ENCODE measurements around the gene ECT2. TPM values are rescaled to one million over a fixed set of nuclear protein-coding genes. Genes with fewer than 3 reads are reported as not detected.

ECT2 gene
- polyA plus RNA-seq, 1 donor (not counting 4 experiments of a cell fraction or from before 2014, with no cell fraction given) = 34.2 TPM

DNA sequence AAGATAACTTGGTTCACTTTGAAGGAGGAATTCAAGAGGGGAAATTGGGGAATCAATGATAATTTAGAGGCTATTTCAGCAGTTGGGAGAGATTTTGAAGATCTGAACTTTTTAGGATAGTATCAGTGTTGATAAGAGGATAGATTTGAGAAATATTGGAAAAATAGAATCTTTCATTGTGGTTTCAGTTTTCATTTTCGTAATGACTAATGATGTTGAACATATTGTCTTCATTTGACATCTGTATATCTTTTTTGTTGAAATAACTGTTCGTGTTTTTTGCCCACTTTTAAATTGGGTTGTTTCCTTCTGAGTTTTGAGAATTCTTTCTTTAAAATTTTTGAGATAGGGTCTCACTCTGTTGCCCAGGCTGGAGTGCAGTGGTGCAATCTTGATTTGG is 21.1 kb downstream of the ECT2 start:
- DNase-seq (ENCODE audit: low read depth, low spot score) (no peak), FAIRE-seq (no peak)
- dilution Hi-C loops (cut with MboI; ENCODE audit: extremely low pct_ligation_motif_present, low sequenced_read_pairs) = no loop called here
- no peak overlapping the region for H3K27ac ChIP-seq (ENCODE audit: control insufficient read depth, insufficient read depth, low read length)
- H4K20me1 ChIP-seq (ENCODE audit: control insufficient read depth, extremely low read depth, insufficient read depth, low read length) = no peaks in the 10 kb centered on the region
- no peak overlapping the region for H3K4me2 ChIP-seq (ENCODE audit: control insufficient read depth, extremely low read depth, insufficient read depth, low read depth, low read length)
- H3K9me1 ChIP-seq (ENCODE audit: control insufficient read depth, extremely low read depth, insufficient read depth, low read length) = no peaks in the 10 kb centered on the region
- H3K9ac ChIP-seq (ENCODE audit: control insufficient read depth, extremely low read depth, insufficient read depth, low read length) = no peak overlapping the region
- H2AFZ ChIP-seq (ENCODE audit: control insufficient read depth, low read length) = no peak overlapping the region
- H3K79me2 ChIP-seq (ENCODE audit: control insufficient read depth, insufficient read depth, low read length) = no peaks in the 10 kb centered on the region
- H3K9me3 ChIP-seq (ENCODE audit: control insufficient read depth, low read depth, low read length) = no peaks in the 10 kb centered on the region
- no peaks in the 10 kb centered on the region for H3K27me3 ChIP-seq (ENCODE audit: control insufficient read depth, extremely low read depth, insufficient read depth, low read length)
- H3K36me3 ChIP-seq (ENCODE audit: control insufficient read depth in 2 of 2, extremely low read depth in 1 of 2, insufficient read depth in 2 of 2, low read length in 2 of 2) = peaks cover 5% of the 10 kb centered on the region in 2 experiments
- H3K4me1 ChIP-seq (ENCODE audit: control insufficient read depth, extremely low read depth, insufficient read depth, low read length) = no peaks in the 10 kb centered on the region
- no peak for TF ChIP-seq EZH2 (IDR thresholded peaks at IDR 0.05; ENCODE audit: low read length)
- TF ChIP-seq, protein P1, sequence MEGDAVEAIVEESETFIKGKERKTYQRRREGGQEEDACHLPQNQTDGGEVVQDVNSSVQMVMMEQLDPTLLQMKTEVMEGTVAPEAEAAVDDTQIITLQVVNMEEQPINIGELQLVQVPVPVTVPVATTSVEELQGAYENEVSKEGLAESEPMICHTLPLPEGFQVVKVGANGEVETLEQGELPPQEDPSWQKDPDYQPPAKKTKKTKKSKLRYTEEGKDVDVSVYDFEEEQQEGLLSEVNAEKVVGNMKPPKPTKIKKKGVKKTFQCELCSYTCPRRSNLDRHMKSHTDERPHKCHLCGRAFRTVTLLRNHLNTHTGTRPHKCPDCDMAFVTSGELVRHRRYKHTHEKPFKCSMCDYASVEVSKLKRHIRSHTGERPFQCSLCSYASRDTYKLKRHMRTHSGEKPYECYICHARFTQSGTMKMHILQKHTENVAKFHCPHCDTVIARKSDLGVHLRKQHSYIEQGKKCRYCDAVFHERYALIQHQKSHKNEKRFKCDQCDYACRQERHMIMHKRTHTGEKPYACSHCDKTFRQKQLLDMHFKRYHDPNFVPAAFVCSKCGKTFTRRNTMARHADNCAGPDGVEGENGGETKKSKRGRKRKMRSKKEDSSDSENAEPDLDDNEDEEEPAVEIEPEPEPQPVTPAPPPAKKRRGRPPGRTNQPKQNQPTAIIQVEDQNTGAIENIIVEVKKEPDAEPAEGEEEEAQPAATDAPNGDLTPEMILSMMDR (optimal IDR thresholded peaks at IDR 0.05 in 1 of 3, IDR thresholded peaks at IDR 0.05 in 1 of 3, conservative IDR thresholded peaks at IDR 0.05 in 1 of 3; ENCODE audit: extremely low read depth in 1 of 3, insufficient read depth in 2 of 3, low read length in 3 of 3) = no peak
- H3K4me3 ChIP-seq (ENCODE audit: control insufficient read depth in 2 of 3, extremely low read depth in 1 of 3, insufficient read depth in 2 of 3, low read depth in 1 of 3, low read length in 3 of 3) = no peak overlapping the region

- Histone ChIP-seq H3K79me2 (ENCODE audit: control insufficient read depth, insufficient read depth, low read length) (no peaks in the 10 kb centered on the region), H3K9me1 (ENCODE audit: control insufficient read depth, extremely low read depth, insufficient read depth, low read length) (no peaks in the 10 kb centered on the region), H2AFZ (ENCODE audit: control insufficient read depth, low read length) (no peak overlapping the region), H4K20me1 (ENCODE audit: control insufficient read depth, extremely low read depth, insufficient read depth, low read length) (no peaks in the 10 kb centered on the region), H3K4me3 (ENCODE audit: control insufficient read depth in 2 of 3, extremely low read depth in 1 of 3, insufficient read depth in 2 of 3, low read depth in 1 of 3, low read length in 3 of 3) (no peak overlapping the region), H3K9ac (ENCODE audit: control insufficient read depth, extremely low read depth, insufficient read depth, low read length) (no peak overlapping the region), H3K27me3 (ENCODE audit: control insufficient read depth, extremely low read depth, insufficient read depth, low read length) (no peaks in the 10 kb centered on the region), H3K36me3 (ENCODE audit: control insufficient read depth in 2 of 2, extremely low read depth in 1 of 2, insufficient read depth in 2 of 2, low read length in 2 of 2) (peaks cover 5 to 7% of the 10 kb centered on the region in 2 experiments), H3K4me2 (ENCODE audit: control insufficient read depth, extremely low read depth, insufficient read depth, low read depth, low read length) (no peak overlapping the region), H3K4me1 (ENCODE audit: control insufficient read depth, extremely low read depth, insufficient read depth, low read length) (no peaks in the 10 kb centered on the region), H3K9me3 (ENCODE audit: control insufficient read depth, low read depth, low read length) (no peaks in the 10 kb centered on the region), H3K27ac (ENCODE audit: control insufficient read depth, insufficient read depth, low read length) (no peak overlapping the region)
- FAIRE-seq (no peak), DNase-seq (ENCODE audit: low read depth, low spot score) (no peak)
- dilution Hi-C loops (cut with MboI; ENCODE audit: extremely low pct_ligation_motif_present, low sequenced_read_pairs) = no loop called here
- TF ChIP-seq, protein P1 (optimal IDR thresholded peaks at IDR 0.05 in 1 of 3, IDR thresholded peaks at IDR 0.05 in 1 of 3, conservative IDR thresholded peaks at IDR 0.05 in 1 of 3; ENCODE audit: extremely low read depth in 1 of 3, insufficient read depth in 2 of 3, low read length in 3 of 3) = no peak
- TF ChIP-seq EZH2 (IDR thresholded peaks at IDR 0.05; ENCODE audit: low read length) = no peak
These were observed 25.7 kb downstream of the ECT2 start for GRCh38 chr3:172776049-172776717.

All from keratinocyte (primary cell).